ENCODE data around the gene ERLEC1.

- TF ChIP-seq MXI1 (IDR thresholded peaks at IDR 0.05; ENCODE audit: borderline replicate concordance, low read depth, low read length) = no peak
- no peak for TF ChIP-seq SMC3 (IDR thresholded peaks at IDR 0.05; ENCODE audit: low read depth, low read length)
- no peak for TF ChIP-seq POLR2A (IDR thresholded peaks at IDR 0.05; ENCODE audit: low read depth, low read length)
- no peak for TF ChIP-seq MAZ (IDR thresholded peaks at IDR 0.05; ENCODE audit: borderline replicate concordance, low read depth, low read length)
- TF ChIP-seq CEBPB (IDR thresholded peaks at IDR 0.05; ENCODE audit: low read depth, low read length) = no peak
- TF ChIP-seq ELK1 (IDR thresholded peaks at IDR 0.05; ENCODE audit: borderline replicate concordance, low read depth, low read length) = no peak
- no peak for TF ChIP-seq CTCF (conservative IDR thresholded peaks at IDR 0.05; ENCODE audit: low read depth, low read length)
- TF ChIP-seq MAFK (IDR thresholded peaks at IDR 0.05; ENCODE audit: low read depth, low read length) = no peak
- TF ChIP-seq BHLHE40 (IDR thresholded peaks at IDR 0.05; ENCODE audit: low read depth, low read length) = no peak
These were observed 32.8 kb downstream of the ERLEC1 start for GRCh38 chr2:53819634-53820033.
